Retina (tissue), 1 donor: ENCODE results near the gene CMTM2.
A peak's percentile ranks its signal among the peaks of the same experiment; 100 is the strongest.
"Not testable (repeated sequence)": the region's sequence is repeated elsewhere in the genome, so short reads cannot be mapped to it uniquely, and the experiment has no call there.

Source experiments
- DNase-seq: peaks from one replicate; pipeline ENCODE4 v3.0.0-alpha.2; 2016

The CMTM2 gene

GRCh38 chr16:66587881-66588600, 8.8 kb downstream of the CMTM2 start:
- no peak for DNase-seq

- no peak for DNase-seq
Measured at GRCh38 chr16:66588981-66589713, 9.9 kb downstream of the CMTM2 start.

GRCh38 chr16:66590322-66590721, 11.1 kb downstream of the CMTM2 start:
- no peak for DNase-seq

- no peak for DNase-seq
Measured at GRCh38 chr16:66591018-66591417, 11.8 kb downstream of the CMTM2 start.

- no peak for DNase-seq
Measured at GRCh38 chr16:66592241-66592640, 13.0 kb downstream of the CMTM2 start.

- no peak for DNase-seq
Measured at GRCh38 chr16:66592814-66593213, 13.6 kb downstream of the CMTM2 start.

GRCh38 chr16:66594739-66595138, 15.5 kb downstream of the CMTM2 start:
- DNase-seq, result no peak

- not testable (repeated sequence) for DNase-seq
Measured at GRCh38 chr16:66596559-66596958, 17.3 kb downstream of the CMTM2 start.

- DNase-seq, result no peak
Measured at GRCh38 chr16:66596986-66597848, 18.0 kb downstream of the CMTM2 start.

- DNase-seq, result no peak
Measured at GRCh38 chr16:66598111-66598510, 18.8 kb downstream of the CMTM2 start.

GRCh38 chr16:66599726-66600125, 20.5 kb downstream of the CMTM2 start:
- no peak for DNase-seq

- DNase-seq, result no peak
Measured at GRCh38 chr16:66600477-66600876, 21.2 kb downstream of the CMTM2 start.

- DNase-seq, result no peak
Measured at GRCh38 chr16:66601471-66601870, 22.2 kb downstream of the CMTM2 start.

GRCh38 chr16:66603537-66604375, 24.5 kb downstream of the CMTM2 start:
- peak; percentile 92 for DNase-seq

GRCh38 chr16:66604376-66605176, 25.3 kb downstream of the CMTM2 start, which contains the start of gene CMTM3:
Gene CMTM3, plus strand, starts transcription at chr16:66604704. Its CDS starts 102 bp downstream, at chr16:66604806.
- peak; percentile 84 for DNase-seq

- no peak for DNase-seq
Measured at GRCh38 chr16:66605177-66605978, 26.1 kb downstream of the CMTM2 start.

- no peak for DNase-seq
Measured at GRCh38 chr16:66605979-66606751, 26.9 kb downstream of the CMTM2 start.

GRCh38 chr16:66608241-66609138, 29.2 kb downstream of the CMTM2 start:
- peak; percentile 89 for DNase-seq

- no peak for DNase-seq
Measured at GRCh38 chr16:66609139-66609510, 29.9 kb downstream of the CMTM2 start.
